Measurements from ENCODE around the gene POP5.

- TF ChIP-seq EZH2 (IDR thresholded peaks at IDR 0.05; ENCODE audit: borderline replicate concordance, low read length) (no peak), CTCF (IDR thresholded peaks at IDR 0.05; ENCODE audit: low read length) (no peak)
Observed at GRCh38 chr12:120573560-120573959, 7.6 kb downstream of the POP5 start.
